GM21786 (cell line): ENCODE data around the gene RIPK3.
A peak's percentile ranks its signal among the peaks of the same experiment; 100 is the strongest.
"Not testable (repeated sequence)": the region's sequence is repeated elsewhere in the genome, so short reads cannot be mapped to it uniquely, and the experiment has no call there.

ENCODE experiments used
- ATAC-seq: cut with Tn5 transposase; IDR thresholded peaks from one replicate; pipeline ENCODE4 v1.9.1; 2021; ENCODE audit not compliant: unreplicated experiment

The RIPK3 gene

DNA sequence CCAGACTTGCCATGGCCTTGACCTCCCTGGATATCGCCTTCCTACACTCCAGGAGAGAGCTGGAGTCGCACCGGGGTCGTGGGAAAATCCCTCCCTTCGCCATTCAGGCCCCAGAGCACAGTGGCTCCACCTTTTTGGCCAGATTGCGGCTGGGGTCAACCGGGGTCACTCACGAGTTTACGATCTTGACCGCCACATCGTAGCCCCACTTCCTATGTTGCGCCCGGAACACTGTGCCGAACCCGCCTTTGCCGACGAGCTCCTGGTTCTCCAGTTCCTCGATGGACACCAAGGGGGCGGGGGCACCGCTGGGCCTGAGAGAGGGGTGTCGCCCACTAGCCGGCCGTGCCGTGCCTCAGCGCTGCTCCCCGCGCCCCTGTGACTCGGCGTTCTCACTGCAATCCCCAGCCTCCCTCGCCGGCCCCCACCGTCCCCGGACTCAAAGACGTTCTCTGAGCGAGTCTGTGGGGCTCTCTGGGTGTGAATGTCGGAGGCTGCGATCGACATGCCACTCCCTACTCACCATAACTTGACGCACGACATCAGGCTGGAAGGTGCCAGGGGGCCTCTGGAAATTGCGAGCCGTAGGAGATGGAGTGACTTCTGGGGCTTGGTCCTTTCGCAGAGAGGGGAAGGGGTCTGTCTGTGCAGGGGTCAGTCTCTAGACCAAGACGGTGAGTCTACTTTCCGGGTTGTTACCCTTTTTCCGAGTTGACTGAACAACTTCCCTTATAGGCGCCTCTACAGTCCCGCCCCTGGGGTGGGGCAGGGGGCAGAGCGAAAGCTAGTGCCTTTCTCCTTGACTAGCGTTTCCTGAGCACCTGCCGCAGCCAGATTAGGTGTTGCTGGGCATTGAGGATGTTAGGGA lies at the start of gene RIPK3:
Gene RIPK3 (minus strand): TSS at position 708 of the 868 bp plus-strand sequence. CDS start 165 bp downstream, at position 543.
- peak; percentile 93 for ATAC-seq

DNA sequence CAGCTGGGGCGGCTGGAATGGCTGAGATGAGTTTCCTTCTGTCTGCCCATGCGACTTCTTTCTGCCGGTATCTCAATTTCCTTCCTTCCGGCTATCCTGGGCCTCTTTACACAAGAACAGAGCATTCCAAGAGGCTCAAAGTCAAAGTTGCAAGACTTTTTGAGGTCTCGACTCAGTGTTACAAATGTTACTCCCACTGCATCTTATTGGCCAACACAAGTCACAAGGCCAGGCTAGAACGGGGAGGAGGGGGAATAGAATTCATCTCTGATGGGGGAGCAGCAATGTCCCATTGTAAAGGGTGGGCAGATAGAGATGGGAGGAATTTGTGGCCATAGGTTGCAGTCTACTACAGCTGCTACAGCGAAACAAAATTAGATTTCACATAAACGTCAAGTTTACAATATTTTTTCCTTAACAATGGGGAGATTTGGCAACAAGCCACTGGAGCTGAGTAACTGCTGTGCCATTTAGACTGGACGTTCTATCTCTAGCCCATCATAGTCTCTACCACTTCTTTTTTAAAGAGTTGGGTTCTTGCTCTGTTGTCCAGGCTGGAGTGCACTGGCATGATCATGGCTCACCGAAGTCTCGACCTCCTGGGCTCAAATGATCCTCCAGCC lies 49.5 kb upstream of the RIPK3 start:
- ATAC-seq = no peak

DNA sequence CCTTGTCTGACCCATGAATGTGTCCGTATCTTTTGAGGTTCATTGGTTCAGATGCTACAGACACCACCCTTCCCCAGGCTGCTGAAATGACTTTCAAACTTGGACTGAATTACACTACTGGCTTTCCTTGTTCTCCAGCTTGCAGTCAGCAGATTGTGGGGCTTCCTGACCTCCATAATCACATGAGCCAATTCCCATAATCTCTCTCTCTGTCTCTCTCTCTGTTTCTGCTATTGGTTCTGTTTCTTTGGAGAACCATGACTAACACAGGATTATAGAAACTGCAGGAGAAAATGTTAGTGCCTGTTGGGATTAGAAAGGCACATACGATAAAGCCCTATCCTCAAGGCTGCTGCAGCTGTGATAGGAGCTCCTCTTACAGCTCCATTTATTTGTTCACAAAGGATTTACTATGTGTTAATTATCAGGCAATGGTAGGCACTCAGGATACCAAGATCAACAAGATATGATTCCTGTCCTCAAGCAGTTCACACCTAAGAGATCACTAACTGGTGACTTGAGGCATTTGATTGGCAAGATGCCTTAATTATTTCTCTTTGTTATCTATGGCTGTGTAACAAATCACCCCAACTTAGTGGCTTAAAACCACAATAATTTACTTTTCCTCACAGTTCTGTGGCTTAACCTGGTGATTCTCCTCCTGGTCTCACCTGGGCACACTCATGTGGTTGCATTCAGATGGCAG lies 48.8 kb upstream of the RIPK3 start:
- ATAC-seq = no peak

DNA sequence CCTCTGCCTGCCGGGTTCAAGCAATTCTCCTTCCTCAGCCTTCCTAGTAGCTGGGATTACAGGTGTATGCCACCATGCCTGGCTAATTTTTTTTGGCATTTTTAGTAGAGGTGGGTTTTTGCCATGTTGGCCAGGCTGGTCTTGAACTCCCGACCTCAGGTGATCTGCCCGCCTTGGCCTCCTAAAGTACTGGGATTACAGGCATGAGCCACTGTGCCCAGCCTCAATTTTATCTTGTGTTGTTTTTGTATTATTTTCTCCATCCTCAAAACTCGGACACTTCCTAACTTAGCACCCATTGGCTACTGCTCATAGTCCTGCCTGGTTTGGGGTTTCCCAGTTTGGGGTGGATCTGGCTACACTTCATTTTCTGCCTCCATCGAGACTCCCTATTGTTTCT lies 47.8 kb upstream of the RIPK3 start:
- not testable (repeated sequence) for ATAC-seq

DNA sequence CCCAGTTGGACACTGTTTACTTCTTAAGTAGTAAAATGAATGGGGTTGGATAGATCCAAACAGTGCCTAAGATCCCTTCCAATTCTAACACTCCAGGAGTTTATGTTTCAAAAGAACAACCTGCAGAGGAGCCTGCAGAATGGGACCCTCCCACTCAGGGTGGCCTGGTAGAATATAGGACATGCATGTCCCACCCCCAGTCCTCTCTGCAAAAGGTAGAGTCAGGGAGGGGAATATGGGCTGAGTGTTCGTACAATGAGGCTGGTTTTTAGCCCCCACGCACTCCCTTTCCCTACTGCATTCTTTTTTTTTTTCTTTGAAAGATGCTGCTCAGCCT lies 47.2 kb upstream of the RIPK3 start:
- no peak for ATAC-seq

DNA sequence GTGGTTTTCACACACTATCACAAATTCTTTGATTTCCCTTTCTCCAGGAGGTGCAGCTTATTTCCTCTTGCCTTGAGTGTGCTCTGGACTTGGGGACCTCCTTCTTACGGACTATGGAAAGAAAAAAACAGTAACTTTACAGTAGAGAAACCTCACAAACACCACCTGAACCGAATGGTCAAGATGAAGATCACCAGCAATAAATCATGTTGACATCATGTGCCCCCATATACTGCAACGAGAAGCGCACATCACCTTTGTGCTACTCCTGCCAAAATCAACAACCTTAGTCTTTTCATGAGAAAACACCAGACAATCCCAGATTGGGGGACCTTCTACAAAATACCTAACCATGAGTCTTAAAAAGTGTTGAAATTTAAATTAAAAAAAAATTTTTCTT lies 45.7 kb upstream of the RIPK3 start:
- no peak for ATAC-seq

DNA sequence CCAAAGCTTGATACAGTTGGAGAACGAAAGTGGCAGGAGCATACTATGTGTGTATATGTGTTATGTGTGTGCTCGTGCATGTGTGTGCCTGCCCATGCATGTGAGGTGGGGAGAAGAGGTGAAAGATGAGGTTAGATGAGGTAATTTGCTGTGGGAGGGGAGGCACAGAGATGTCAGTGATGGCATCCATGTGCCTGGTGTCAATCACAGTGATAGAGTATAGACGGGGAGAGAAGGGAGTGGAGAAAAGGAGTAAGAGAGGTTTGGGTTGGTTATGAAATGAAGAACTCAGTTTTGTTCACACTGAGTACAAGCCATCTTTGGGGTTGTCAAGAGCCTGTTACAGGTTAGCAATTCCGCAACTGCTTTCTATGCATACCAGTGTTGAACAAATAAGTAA lies 44.4 kb upstream of the RIPK3 start:
- no peak for ATAC-seq

DNA sequence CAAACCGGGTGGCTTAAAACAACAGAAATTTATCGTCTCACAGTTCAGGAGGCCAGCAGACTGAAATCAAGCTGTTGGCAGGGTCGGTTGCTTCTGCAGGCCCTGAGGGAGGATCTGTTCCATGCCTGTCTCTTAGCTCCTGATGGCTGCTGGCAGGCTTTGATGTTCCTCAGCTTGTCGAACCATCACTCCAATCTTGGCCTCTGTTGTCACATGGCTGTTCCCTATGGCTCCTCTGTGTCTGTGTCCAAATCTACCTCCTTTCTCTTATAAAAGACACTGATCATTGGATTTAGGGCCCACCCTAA lies 42.2 kb upstream of the RIPK3 start:
- no peak for ATAC-seq

DNA sequence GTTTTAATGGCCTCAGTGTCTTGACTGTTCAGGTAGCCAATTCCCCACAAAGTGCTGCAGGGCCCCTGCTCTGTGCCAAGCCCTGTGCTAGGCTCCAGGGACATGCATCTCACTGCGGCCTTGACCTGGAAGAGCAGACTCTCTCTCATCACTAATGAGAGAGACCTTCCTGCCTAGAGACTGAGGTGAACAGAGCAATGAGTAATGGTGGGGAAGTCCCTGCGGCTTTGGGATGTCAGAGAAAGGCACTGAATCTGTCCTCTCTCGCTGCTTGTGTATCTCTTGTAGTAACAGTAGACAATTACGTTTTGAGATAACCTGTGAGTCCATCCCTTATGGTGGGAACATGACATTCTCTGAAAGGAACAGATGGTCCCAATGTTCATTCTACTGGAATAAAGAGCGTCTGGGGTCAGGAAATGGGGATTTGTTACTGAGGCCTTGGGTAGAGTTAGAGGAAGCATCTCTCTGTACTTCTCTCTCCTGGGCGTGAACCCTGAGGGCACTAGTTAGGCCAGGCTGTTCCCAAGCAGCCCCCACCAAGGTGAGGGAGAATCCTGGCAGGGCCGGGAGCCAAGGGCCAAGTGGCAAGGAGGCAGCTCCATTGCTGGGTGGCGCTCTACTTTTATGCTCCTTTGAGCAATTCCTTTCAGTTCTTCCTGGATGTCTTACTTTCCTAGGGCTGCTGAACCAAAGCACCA lies 41.7 kb upstream of the RIPK3 start:
- no peak for ATAC-seq

DNA sequence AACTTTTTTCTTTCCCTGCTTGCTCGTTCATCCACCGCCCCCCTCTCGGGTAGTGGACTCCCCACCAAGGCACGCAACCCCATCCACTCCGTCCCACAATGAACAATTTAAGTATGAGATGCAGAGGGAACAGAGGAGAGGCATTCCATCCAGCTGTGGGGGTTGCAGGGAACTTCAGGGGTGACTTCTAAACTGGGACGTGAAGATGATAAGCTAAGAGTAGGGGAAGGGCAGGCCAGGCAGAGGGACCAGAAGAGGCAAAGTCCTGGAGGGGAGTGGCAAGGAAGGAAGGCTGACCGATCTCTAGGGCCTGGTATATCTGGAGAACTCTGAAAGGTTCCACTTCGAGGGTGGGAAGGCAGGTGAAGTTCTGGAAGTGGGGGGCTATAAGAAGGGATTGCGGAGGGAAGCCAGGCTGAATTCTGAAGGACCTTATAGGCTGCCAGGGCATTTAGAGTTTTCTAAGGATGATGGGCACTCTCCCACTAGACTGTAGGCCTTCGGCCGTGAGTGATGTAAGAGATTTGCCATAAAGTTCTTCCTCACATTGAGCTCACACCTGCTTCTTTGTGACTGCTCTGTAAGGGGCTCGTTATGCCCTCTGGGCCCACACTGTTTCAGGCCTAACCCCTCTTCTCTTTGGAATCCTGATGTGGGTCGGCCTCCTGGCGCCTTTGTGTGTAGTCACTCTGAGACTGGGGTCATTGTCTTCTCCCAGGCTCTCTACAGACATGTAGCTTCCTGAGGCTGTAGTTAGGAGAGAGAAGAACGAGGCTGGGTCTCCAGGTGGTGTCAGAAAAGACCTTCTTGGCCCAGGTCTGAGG lies 40.3 kb upstream of the RIPK3 start:
- ATAC-seq = no peak

DNA sequence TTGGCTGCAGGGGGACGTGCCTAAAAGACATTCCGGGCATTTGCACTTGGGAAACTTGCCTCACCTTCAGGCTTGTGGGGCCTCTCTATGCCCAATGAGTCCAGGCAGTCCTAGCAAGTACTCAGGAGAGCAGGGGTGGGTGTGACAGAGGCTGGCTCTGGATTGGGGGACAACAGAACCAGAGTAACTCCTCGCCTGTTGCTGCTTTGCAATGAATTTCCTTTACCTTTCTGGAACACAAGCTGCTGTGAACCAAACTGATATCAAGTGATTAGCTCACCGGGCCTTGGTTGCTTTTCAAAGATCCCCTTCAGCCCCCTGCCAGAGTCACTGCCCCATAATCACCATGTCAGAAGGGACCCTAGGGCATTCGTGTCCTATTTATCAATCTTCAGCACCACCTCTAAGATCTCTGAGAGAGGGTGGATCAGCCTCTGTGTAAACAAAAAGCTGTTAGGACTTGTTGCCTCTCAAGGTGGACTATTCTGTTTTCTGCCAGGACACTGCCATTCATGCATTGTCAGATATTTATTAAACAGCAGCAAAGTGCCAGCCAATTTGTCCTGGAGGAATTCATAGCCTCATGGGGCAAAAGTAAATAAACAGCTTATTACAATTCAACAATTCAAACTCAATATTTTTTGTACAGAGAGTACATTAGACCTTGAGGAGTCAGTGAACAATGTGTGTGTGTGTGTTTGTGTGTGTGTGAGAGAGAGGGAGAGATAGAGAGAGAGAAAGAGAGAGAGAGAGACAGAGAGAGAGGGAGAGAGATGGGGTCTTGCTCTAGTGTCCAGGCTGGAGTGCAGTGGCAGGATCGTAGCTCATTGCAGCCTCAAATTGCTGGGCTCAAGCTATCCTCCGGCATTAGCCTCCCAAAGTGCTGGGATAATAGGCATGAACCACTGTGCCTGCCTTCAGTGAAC lies 39.5 kb upstream of the RIPK3 start:
- no peak for ATAC-seq

DNA sequence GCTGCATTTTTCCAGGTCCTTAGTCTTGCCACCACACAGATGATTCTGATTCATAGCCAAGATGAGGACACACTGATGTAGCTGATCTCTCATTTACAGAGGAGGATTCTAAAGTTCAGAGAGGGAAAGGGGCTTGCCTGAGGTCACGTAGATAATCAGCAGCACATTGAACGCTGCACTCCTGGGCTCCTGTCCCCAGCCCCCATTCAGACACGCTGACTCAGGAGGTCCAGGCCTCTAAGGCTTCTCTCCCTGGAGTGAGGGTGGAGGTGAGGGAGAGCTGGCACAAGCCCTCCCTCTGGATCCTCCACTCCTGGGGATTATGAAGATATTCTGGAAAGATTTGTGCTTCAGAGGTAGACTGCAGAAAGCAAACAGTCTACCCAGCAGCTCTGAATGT lies 38.5 kb upstream of the RIPK3 start:
- ATAC-seq = no peak

DNA sequence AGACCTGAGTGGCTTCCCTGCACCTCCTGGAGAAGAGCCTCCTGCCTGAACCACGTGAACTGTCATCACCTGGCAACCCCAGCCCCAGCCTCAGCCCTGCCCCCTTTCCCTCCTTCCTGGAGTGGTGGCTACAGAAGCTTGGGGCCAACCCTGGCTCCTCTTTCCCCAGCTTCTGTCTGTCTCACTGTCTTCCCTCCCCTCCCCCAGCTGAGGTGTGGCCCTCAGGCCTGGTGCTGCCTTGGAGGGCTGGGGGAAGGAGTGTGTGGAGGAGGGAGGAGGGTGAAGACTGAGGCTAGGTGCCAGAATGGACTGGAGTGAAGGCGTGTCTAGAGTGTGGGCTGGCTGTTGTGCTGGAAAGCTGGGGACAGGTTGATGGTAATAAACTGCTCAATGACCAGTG lies 37.9 kb upstream of the RIPK3 start:
- ATAC-seq = no peak

DNA sequence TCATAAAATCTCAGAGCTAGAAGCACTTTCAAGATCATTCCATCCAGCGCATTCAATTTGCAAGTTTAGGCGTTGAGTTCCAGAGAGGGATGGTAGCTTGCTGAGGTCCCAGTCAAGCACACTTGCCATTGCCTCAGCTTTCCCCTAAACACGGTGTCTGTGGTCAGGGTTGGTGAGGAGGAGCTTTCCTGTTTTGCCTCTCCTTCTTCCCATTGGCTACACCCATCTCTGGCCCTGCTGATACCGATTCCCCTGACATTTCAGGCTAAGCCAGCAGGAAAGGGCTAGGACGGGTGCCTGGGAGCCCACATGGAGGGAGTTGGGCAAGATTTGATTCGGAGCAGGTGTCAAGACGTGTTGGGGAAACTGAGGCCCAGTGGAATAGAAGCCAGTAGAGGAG lies 37.3 kb upstream of the RIPK3 start:
- no peak for ATAC-seq

DNA sequence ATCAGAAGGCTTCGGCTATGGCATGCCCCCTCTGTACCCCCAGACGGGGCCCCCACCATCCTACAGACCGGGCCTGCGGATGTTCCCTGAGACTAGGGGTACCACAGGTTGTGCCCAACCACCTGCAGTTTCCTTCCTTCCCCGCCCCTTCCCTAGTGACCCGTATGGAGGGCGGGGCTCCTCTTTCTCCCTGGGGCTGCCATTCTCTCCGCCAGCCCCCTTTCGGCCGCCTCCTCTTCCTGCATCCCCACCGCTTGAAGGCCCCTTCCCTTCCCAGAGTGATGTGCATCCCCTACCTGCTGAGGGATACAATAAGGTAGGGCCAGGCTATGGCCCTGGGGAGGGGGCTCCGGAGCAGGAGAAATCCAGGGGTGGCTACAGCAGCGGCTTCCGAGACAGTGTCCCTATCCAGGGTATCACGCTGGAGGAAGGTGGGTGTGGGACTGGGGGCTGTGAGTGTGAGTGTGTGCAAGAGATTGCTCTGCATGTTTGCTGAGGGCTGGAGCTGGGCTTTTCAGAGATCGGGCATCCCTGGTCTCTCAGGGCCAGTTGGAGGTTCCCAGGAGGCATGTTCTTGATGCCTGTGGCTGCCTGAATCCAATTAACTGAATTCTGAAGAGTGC lies 36.8 kb upstream of the RIPK3 start:
- no peak for ATAC-seq

DNA sequence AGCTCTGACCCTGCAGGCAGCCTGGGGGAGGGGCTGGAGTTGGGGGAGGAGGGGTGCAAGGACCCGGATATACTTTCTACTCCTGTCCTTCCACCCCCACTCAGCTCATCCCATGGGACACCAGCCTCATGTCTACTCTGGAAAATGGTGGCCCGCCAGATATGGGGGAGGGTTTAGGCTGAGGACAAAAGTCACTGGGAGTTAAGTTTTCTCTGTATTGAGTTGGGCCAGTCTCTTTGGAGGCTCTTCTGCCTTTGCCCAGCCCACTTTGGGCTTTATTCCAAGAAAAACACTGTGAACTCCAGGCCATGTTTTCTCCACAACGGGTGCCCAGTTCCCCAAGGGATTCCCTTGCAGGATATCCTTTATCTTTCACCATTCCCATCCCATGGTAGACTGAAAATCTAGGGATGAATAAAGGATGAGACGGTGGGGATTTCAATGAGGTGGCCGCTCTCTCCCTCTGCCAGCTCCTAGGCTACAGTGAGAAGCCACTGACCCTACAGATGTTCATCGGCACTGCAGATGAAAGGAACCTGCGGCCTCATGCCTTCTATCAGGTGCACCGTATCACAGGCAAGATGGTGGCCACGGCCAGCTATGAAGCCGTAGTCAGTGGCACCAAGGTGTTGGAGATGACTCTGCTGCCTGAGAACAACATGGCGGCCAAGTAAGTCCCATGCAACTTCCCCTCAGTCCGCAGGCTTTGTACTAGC lies 33.1 kb upstream of the RIPK3 start:
- ATAC-seq = no peak

DNA sequence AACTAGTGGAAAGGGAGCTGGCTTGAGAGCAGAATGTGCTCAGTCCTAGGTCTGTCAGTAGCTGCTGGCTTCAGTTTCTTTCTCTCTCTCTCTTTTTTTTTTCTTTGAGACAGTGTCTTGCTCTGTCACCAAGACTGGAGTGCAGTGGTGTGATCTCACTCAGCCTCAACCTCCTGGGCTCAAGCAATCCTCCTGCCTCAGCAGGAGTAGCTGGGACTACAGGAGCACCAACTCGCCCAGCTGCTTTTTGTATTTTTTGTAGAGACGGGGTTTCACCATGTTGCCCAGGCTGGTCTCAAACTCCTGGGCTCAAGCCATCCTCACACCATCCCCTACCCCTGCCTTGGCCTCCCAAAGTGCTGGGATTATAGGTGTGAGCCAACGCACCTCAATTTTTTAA lies 31.8 kb upstream of the RIPK3 start:
- ATAC-seq = not testable (repeated sequence)

DNA sequence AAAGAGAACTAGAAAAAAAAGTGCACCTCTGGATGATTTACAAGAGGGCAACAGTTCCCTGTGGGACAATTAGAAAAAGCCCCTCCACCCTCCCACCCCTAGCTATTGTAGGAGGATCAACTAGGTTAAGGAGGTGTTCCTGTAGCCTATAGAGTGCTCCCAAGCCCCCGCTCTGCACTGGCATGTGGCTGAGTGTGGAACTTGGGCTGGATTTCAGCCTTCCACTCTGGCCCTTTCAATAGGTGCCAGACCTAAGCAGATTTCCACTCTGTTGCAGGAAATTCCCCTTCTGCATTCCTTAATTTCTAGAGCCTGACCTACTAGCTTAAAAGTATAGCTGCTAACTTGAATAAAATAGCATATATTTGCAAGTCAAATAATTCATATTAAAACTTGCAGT lies 31.0 kb upstream of the RIPK3 start:
- ATAC-seq = no peak
